Trophoblast cell (in vitro differentiated cells and primary cell): ENCODE data around the gene EFNA5.

Experiments
- DNase-seq, 2 donors: peaks; one replicate each; pipeline ENCODE4 v3.0.0-alpha.2; 2016
- H2AFZ ChIP-seq: 2 replicates; pipeline ENCODE4 v1.6.1; 2013; ENCODE audit warnings: low read length, moderate library complexity, mild to moderate bottlenecking; ENCODE audit not compliant: insufficient read depth, poor library complexity
- H2AK5ac ChIP-seq: 2 replicates; pipeline ENCODE4 v1.6.1; 2013; ENCODE audit warnings: mild to moderate bottlenecking, low read length
- H2BK120ac ChIP-seq: 2 replicates; pipeline ENCODE4 v1.6.1; 2013; ENCODE audit warnings: low read length, mild to moderate bottlenecking, moderate library complexity; ENCODE audit not compliant: insufficient read depth, poor library complexity
- H2BK12ac ChIP-seq: 2 replicates; pipeline ENCODE4 v1.6.1; 2013; ENCODE audit warnings: mild to moderate bottlenecking, low read length, moderate library complexity
- H2BK5ac ChIP-seq: 2 replicates; pipeline ENCODE4 v1.6.1; 2013; ENCODE audit warnings: low read length, low read depth, moderate library complexity, mild to moderate bottlenecking; ENCODE audit not compliant: poor library complexity
- H3K14ac ChIP-seq: 2 replicates; pipeline ENCODE4 v1.6.1; 2013; ENCODE audit warnings: mild to moderate bottlenecking, low read length
- H3K18ac ChIP-seq: 2 replicates; pipeline ENCODE4 v1.6.1; 2013; ENCODE audit warnings: mild to moderate bottlenecking, low read length
- H3K23ac ChIP-seq: 2 replicates; pipeline ENCODE4 v1.6.1; 2013; ENCODE audit warnings: low read length
- H3K27ac ChIP-seq: 2 replicates; pipeline ENCODE4 v1.5.1; 2013; ENCODE audit warnings: low read depth, mild to moderate bottlenecking, inconsistent platforms, low read length, moderate library complexity
- H3K27me3 ChIP-seq: 2 replicates; pipeline ENCODE4 v1.6.1; 2013; ENCODE audit warnings: inconsistent platforms, mild to moderate bottlenecking, low read length, moderate library complexity; ENCODE audit not compliant: insufficient read depth
- H3K36me3 ChIP-seq, 2 experiments: 1 replicate in 1 of 2; 2 replicates in 1 of 2; pipeline ENCODE4 v1.6.1; 2013; ENCODE audit warnings: low read length in 2 of 2, mild to moderate bottlenecking in 2 of 2, moderate library complexity in 1 of 2; ENCODE audit not compliant: insufficient read depth in 2 of 2, control insufficient read depth in 1 of 2
- H3K4ac ChIP-seq: 2 replicates; pipeline ENCODE4 v1.6.1; 2013; ENCODE audit warnings: low read depth, mild to moderate bottlenecking, low read length, moderate library complexity
- H3K4me1 ChIP-seq, 2 experiments: 1 replicate in 1 of 2; 2 replicates in 1 of 2; pipeline ENCODE4 v1.6.1; 2013; ENCODE audit warnings: low read length in 2 of 2, mild to moderate bottlenecking in 2 of 2, moderate library complexity in 1 of 2; ENCODE audit not compliant: insufficient read depth in 2 of 2, control insufficient read depth in 1 of 2
- H3K4me2 ChIP-seq: 2 replicates; pipeline ENCODE4 v1.6.1; 2013; ENCODE audit warnings: inconsistent platforms, mild to moderate bottlenecking, low read length, moderate library complexity
- H3K4me3 ChIP-seq: 2 replicates; pipeline ENCODE4 v1.5.1; 2013; ENCODE audit warnings: mild to moderate bottlenecking, low read depth, low read length, inconsistent platforms
- H3K79me1 ChIP-seq: one replicate; pipeline ENCODE4 v1.6.1; 2013; ENCODE audit warnings: low read length
- H3K79me2 ChIP-seq: 2 replicates; pipeline ENCODE4 v1.6.1; 2013; ENCODE audit warnings: low read length, mild to moderate bottlenecking; ENCODE audit not compliant: control insufficient read depth, insufficient read depth, poor library complexity
- H3K9ac ChIP-seq: 2 replicates; pipeline ENCODE4 v1.6.1; 2013; ENCODE audit warnings: mild to moderate bottlenecking, low read length
- H3K9me3 ChIP-seq: 2 replicates; pipeline ENCODE4 v1.6.1; 2013; ENCODE audit warnings: low read depth, mild to moderate bottlenecking, control low read depth, inconsistent platforms, low read length; ENCODE audit not compliant: insufficient read depth
- H4K12ac ChIP-seq: 2 replicates; pipeline ENCODE4 v1.6.1; 2013; ENCODE audit warnings: low read depth, mild to moderate bottlenecking, low read length, moderate library complexity
- H4K8ac ChIP-seq: 2 replicates; pipeline ENCODE4 v1.6.1; 2013; ENCODE audit warnings: low read depth, mild to moderate bottlenecking, low read length, moderate library complexity
- H4K91ac ChIP-seq: one replicate; pipeline ENCODE4 v1.6.1; 2013; ENCODE audit warnings: low read depth, mild to moderate bottlenecking, low read length, moderate library complexity
- WGBS: extraction: QIAGEN DNeasy Blood & Tissue Kit; methylation state at CpG from one replicate; pipeline ENCODE4 v1.1.7; 2013; ENCODE audit warnings: missing lambda C conversion rate; ENCODE audit not compliant: insufficient read length, insufficient coverage; ENCODE audit errors: extremely low coverage; 5-methylcytosine and 5-hydroxymethylcytosine counted together

Gene EFNA5

DNA sequence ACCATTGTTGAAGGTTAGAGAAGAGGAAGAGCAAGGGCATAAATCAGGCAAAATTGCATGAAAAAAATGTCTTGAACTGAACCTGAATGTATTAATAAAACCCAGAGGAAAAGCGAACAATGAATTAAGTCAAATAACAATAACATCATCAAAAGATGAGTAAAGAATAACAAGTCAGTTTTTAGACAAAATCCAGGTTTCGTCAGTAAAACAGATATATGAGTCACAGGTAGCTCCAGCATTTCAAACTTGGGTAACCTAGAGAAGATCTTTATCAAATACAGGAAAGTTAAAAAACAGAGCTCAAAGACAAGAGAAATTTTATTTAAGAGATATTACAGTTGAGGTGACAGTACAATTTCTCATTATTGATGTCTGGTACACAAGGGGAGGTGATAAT, 332.4 kb downstream of the EFNA5 start:
- Histone ChIP-seq H3K14ac (no peak overlapping the region), H4K91ac (no peak overlapping the region), H2AFZ (no peak overlapping the region), H3K4me2 (no peak overlapping the region), H2BK120ac (no peak overlapping the region), H3K23ac (no peak overlapping the region), H3K18ac (no peak overlapping the region), H3K79me1 (no peaks in the 10 kb centered on the region), H3K9me3 (no peaks in the 10 kb centered on the region), H3K4me1 (no peaks in the 10 kb centered on the region), H3K9ac (no peak overlapping the region), H2BK12ac (no peak overlapping the region), H3K79me2 (peaks cover 1% of the 10 kb centered on the region), H3K4ac (no peak overlapping the region), H3K4me3 (no peak overlapping the region), H2BK5ac (no peak overlapping the region), H3K27me3 (no peaks in the 10 kb centered on the region), H2AK5ac (no peak overlapping the region), H3K27ac (no peak overlapping the region), H4K8ac (no peak overlapping the region), H4K12ac (no peak overlapping the region), H3K36me3 (no peaks in the 10 kb centered on the region)
- WGBS, result no CpG with 5 or more reads among the region's 2 CpGs
- DNase-seq, result peak in 1 of 2 donors; percentile 24

DNA sequence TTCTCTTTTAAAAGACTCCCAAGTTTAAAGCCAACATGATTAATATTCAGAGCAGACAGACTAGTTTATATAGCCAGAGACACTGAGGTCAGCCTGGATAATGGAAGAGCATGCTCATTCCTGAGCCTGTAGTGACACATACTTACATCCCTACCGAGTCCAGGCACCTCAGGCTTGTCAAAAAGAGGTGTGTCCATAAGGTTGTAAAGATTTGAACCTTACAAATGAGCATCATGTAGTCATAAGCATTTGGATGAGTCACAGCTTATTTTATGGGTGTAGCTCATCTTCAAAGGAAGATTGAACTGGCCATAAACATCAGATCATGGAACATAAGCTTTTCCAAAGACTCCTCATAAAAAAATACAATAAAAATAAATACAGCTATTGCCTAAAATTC, 333.5 kb downstream of the EFNA5 start:
- Histone ChIP-seq H3K4ac (no peak overlapping the region), H3K27me3 (no peaks in the 10 kb centered on the region), H3K9me3 (no peaks in the 10 kb centered on the region), H3K18ac (no peak overlapping the region), H2BK12ac (no peak overlapping the region), H3K4me3 (no peak overlapping the region), H3K4me2 (no peak overlapping the region), H3K27ac (no peak overlapping the region), H3K79me2 (peaks cover 1% of the 10 kb centered on the region), H2AK5ac (no peak overlapping the region), H3K23ac (no peak overlapping the region), H2BK5ac (no peak overlapping the region), H4K12ac (no peak overlapping the region), H3K79me1 (no peaks in the 10 kb centered on the region), H4K91ac (no peak overlapping the region), H2BK120ac (no peak overlapping the region), H2AFZ (no peak overlapping the region), H3K14ac (no peak overlapping the region), H4K8ac (no peak overlapping the region), H3K9ac (no peak overlapping the region), H3K4me1 (no peaks in the 10 kb centered on the region), H3K36me3 (no peaks in the 10 kb centered on the region)
- DNase-seq, result peak in 1 of 2 donors; percentile 14
- no CpG with 5 or more reads among the region's 1 CpG for WGBS

DNA sequence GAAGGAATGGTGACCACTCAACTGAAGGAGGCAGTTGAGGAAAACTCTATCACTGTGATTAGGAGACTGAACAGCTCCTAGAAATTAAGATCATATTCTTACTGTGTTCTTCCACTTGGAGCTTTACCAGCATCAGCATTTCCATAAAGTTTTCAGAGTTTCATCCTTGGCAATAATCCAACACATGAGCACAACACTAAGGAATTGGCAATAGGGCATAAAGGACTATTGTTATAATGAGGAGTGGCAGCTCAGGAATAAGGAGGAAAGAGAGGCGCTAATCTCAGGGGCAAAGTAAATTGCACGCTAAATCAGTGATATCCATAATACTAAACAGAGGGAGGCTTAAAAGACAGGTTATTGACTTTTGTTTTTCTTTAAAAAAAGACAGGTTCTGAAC, 338.9 kb downstream of the EFNA5 start:
- Histone ChIP-seq H3K4me1 (peaks cover 0 to 4% of the 10 kb centered on the region in 2 experiments), H3K27me3 (no peaks in the 10 kb centered on the region), H3K4me3 (no peak overlapping the region), H3K4ac (no peak overlapping the region), H3K23ac (no peak overlapping the region), H2BK5ac (no peak overlapping the region), H3K9ac (no peak overlapping the region), H2AK5ac (no peak overlapping the region), H4K91ac (no peak overlapping the region), H3K4me2 (no peak overlapping the region), H2AFZ (no peak overlapping the region), H3K9me3 (no peaks in the 10 kb centered on the region), H4K8ac (no peak overlapping the region), H3K79me1 (no peaks in the 10 kb centered on the region), H2BK12ac (no peak overlapping the region), H3K14ac (no peak overlapping the region), H3K18ac (no peak overlapping the region), H3K36me3 (no peaks in the 10 kb centered on the region), H4K12ac (no peak overlapping the region), H2BK120ac (no peak overlapping the region), H3K79me2 (no peaks in the 10 kb centered on the region), H3K27ac (no peak overlapping the region)
- DNase-seq, result no peak
- WGBS, result no CpG with 5 or more reads among the region's 2 CpGs

DNA sequence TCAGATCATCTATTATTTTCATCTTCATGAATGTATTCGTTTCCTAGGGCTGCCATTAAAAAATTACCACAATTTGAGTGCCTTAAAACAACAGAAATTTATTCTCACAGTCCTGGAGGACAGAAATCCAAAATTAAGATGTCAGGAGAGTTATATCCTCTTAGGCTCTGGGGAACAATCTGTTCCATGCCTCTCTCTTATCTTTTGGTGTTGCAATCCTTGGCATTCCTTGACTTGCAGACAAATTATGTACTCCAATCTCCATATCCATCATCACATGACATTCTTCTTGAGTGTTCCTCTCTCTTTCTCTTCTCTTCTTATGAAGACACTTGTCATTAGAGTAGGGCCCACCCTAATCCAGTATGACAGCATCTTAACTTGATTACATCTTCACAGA, 339.4 kb downstream of the EFNA5 start:
- Histone ChIP-seq H3K9me3 (no peaks in the 10 kb centered on the region), H4K12ac (no peak overlapping the region), H2BK12ac (no peak overlapping the region), H3K36me3 (no peaks in the 10 kb centered on the region), H3K79me1 (no peaks in the 10 kb centered on the region), H3K4me1 (peaks cover 0 to 4% of the 10 kb centered on the region in 2 experiments), H3K4me3 (no peak overlapping the region), H2AFZ (no peak overlapping the region), H3K23ac (no peak overlapping the region), H3K27ac (no peak overlapping the region), H2AK5ac (no peak overlapping the region), H4K8ac (no peak overlapping the region), H3K27me3 (no peaks in the 10 kb centered on the region), H3K9ac (no peak overlapping the region), H3K14ac (no peak overlapping the region), H2BK120ac (no peak overlapping the region), H3K79me2 (no peaks in the 10 kb centered on the region), H3K4me2 (no peak overlapping the region), H2BK5ac (no peak overlapping the region), H4K91ac (no peak overlapping the region), H3K18ac (no peak overlapping the region), H3K4ac (no peak overlapping the region)
- peak; percentile 16 to 76 for DNase-seq
- WGBS, result no CpG with 5 or more reads among the region's 1 CpG
